Esophagus muscularis mucosa (tissue), 4 donors: ENCODE measurements around the gene WDFY3.

Experiments used
- EP300 ChIP-seq: sonication (generic); formaldehyde crosslinking; IDR thresholded peaks from one replicate; pipeline ENCODE4 v1.6.1; 2017; ENCODE audit warnings: antibody characterized with exemption
- POLR2A ChIP-seq: fragments of 450-650 bp; IDR thresholded peaks from one replicate; pipeline ENCODE4 v1.6.1; 2017; ENCODE audit warnings: antibody characterized with exemption, moderate library complexity, mild to moderate bottlenecking, low read depth
- POLR2AphosphoS5 ChIP-seq, 2 donors: sonication (generic); formaldehyde crosslinking; IDR thresholded peaks; one replicate each; pipeline ENCODE4 v1.6.1; 2017; ENCODE audit warnings: antibody characterized with exemption in 2 of 2
- TF ChIP-seq, protein P1 (sequence below), 3 experiments: fragments of 200-600 bp in 2 of 3; fragments of 450-650 bp in 1 of 3; sonication (generic) in 2 of 3; IDR thresholded peaks; one replicate each; pipeline ENCODE4 v1.5.1; 2017 to 2019; ENCODE audit warnings: antibody characterized with exemption in 3 of 3, mild to moderate bottlenecking in 2 of 3, moderate library complexity in 1 of 3

- TF ChIP-seq, protein P1, sequence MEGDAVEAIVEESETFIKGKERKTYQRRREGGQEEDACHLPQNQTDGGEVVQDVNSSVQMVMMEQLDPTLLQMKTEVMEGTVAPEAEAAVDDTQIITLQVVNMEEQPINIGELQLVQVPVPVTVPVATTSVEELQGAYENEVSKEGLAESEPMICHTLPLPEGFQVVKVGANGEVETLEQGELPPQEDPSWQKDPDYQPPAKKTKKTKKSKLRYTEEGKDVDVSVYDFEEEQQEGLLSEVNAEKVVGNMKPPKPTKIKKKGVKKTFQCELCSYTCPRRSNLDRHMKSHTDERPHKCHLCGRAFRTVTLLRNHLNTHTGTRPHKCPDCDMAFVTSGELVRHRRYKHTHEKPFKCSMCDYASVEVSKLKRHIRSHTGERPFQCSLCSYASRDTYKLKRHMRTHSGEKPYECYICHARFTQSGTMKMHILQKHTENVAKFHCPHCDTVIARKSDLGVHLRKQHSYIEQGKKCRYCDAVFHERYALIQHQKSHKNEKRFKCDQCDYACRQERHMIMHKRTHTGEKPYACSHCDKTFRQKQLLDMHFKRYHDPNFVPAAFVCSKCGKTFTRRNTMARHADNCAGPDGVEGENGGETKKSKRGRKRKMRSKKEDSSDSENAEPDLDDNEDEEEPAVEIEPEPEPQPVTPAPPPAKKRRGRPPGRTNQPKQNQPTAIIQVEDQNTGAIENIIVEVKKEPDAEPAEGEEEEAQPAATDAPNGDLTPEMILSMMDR (IDR thresholded peaks at IDR 0.05) = no peak
- TF ChIP-seq POLR2AphosphoS5 (IDR thresholded peaks at IDR 0.05) (no peak), POLR2A (no peak), EP300 (no peak)
Observed at GRCh38 chr4:84877051-84877833, 89.2 kb downstream of the WDFY3 start.
